CD14-positive monocyte (primary cell): Measurements from ENCODE around the gene KIR2DL3. TPM values are rescaled to one million over a fixed set of nuclear protein-coding genes. Genes with fewer than 3 reads are reported as not detected.

Source experiments
- DNase-seq, 3 donors: peaks; one replicate each; pipeline ENCODE4 v3.0.0-alpha.2; 2011 to 2022
- H2AFZ ChIP-seq: 2 replicates; pipeline ENCODE4 v1.6.0; 2012; ENCODE audit warnings: mild to moderate bottlenecking, low read depth, low read length, inconsistent platforms; ENCODE audit not compliant: insufficient read depth, poor library complexity, severe bottlenecking
- H3K27ac ChIP-seq, 2 donors: 1 replicate in 1 of 2; 2 replicates in 1 of 2; pipeline ENCODE4 v1.5.1; 2012 to 2013; ENCODE audit warnings: low read length in 2 of 2, control low read depth in 1 of 2, inconsistent platforms in 1 of 2, low read depth in 1 of 2, mild to moderate bottlenecking in 1 of 2
- H3K27me3 ChIP-seq, 2 donors: one replicate each; pipeline versions ENCODE4 v1.6.0 to v1.6.1; 2011 to 2013; ENCODE audit warnings: low read length in 2 of 2; ENCODE audit not compliant: control insufficient read depth in 2 of 2, insufficient read depth in 2 of 2
- H3K36me3 ChIP-seq, 2 donors: replicated peaks in 1 of 2; 1 replicate in 1 of 2; 2 replicates in 1 of 2; pipeline versions ENCODE4 v1.5.1 to v1.6.1; 2012 to 2013; ENCODE audit warnings: low read length in 2 of 2, control low read depth in 1 of 2, inconsistent platforms in 1 of 2, mild to moderate bottlenecking in 1 of 2; ENCODE audit not compliant: insufficient read depth in 2 of 2, control insufficient read depth in 1 of 2
- H3K4me1 ChIP-seq, 2 donors: 1 replicate in 1 of 2; 2 replicates in 1 of 2; pipeline versions ENCODE4 v1.5.1 to v1.6.1; 2012 to 2013; ENCODE audit warnings: low read length in 2 of 2, control low read depth in 1 of 2, inconsistent platforms in 1 of 2, mild to moderate bottlenecking in 1 of 2, moderate library complexity in 1 of 2; ENCODE audit not compliant: insufficient read depth in 2 of 2, control insufficient read depth in 1 of 2
- H3K4me2 ChIP-seq: replicated peaks from 2 replicates; pipeline ENCODE3; 2012; ENCODE audit warnings: low read length, moderate library complexity, mild to moderate bottlenecking; ENCODE audit not compliant: poor library complexity, severe bottlenecking; ENCODE audit errors: extremely low read depth
- H3K4me3 ChIP-seq, 3 experiments: fragments of 200-600 bp in 1 of 3; sonication (generic) in 1 of 3; replicated peaks in 1 of 3; 1 replicate in 2 of 3; 2 replicates in 1 of 3; pipeline ENCODE4 v1.5.1; 2011 to 2013; ENCODE audit warnings: low read length in 3 of 3, mild to moderate bottlenecking in 3 of 3, control low read depth in 2 of 3, low read depth in 2 of 3, inconsistent platforms in 1 of 3, moderate library complexity in 1 of 3
- H3K79me2 ChIP-seq: 2 replicates; pipeline ENCODE4 v1.6.0; 2012; ENCODE audit warnings: mild to moderate bottlenecking, control low read depth, inconsistent platforms, low read length, moderate library complexity; ENCODE audit not compliant: insufficient read depth
- H3K9ac ChIP-seq: 2 replicates; pipeline ENCODE4 v1.6.0; 2017; ENCODE audit warnings: low read length, mild to moderate bottlenecking; ENCODE audit not compliant: insufficient read depth, poor library complexity, severe bottlenecking
- H3K9me3 ChIP-seq, 2 donors: replicated peaks in 1 of 2; 1 replicate in 1 of 2; 2 replicates in 1 of 2; pipeline versions ENCODE4 v1.5.1 to v1.6.1; 2012 to 2013; ENCODE audit warnings: low read length in 2 of 2, control low read depth in 1 of 2; ENCODE audit not compliant: control insufficient read depth in 1 of 2, insufficient read depth in 1 of 2
- H4K20me1 ChIP-seq: 2 replicates; pipeline ENCODE4 v1.6.0; 2012; ENCODE audit warnings: mild to moderate bottlenecking, low read length, control low read depth, moderate library complexity; ENCODE audit not compliant: insufficient read depth
- H3K27ac Mint-ChIP-seq, 7 donors: one replicate each; pipeline ENCODE4 v1.8.0; 2020; ENCODE audit warnings: mild to moderate bottlenecking in 7 of 7, mixed read lengths in 7 of 7, moderate library complexity in 6 of 7, inconsistent platforms in 2 of 7
- H3K27me3 Mint-ChIP-seq, 3 donors: one replicate each; pipeline ENCODE4 v1.8.0; 2021 to 2022; ENCODE audit warnings: low read depth in 3 of 3, mild to moderate bottlenecking in 3 of 3, mixed read lengths in 3 of 3, moderate library complexity in 3 of 3, inconsistent platforms in 1 of 3
- H3K36me3 Mint-ChIP-seq, 2 donors: one replicate each; pipeline ENCODE4 v1.8.0; 2020; ENCODE audit warnings: mixed read lengths in 2 of 2, inconsistent platforms in 1 of 2, mild to moderate bottlenecking in 1 of 2
- H3K4me1 Mint-ChIP-seq: one replicate; pipeline ENCODE4 v1.8.0; 2020; ENCODE audit warnings: mild to moderate bottlenecking, mixed read lengths
- H3K4me3 Mint-ChIP-seq, 2 donors: one replicate each; pipeline ENCODE4 v1.8.0; 2020; ENCODE audit warnings: mild to moderate bottlenecking in 2 of 2, mixed read lengths in 2 of 2, moderate library complexity in 1 of 2
- H3K9me3 Mint-ChIP-seq, 7 donors: one replicate each; pipeline ENCODE4 v1.8.0; 2020 to 2022; ENCODE audit warnings: mixed read lengths in 7 of 7, mild to moderate bottlenecking in 6 of 7, moderate library complexity in 6 of 7, inconsistent platforms in 2 of 7
- WGBS: methylation state at CpG from one replicate; pipeline ENCODE4 v1.1.5; 2013; ENCODE audit warnings: missing lambda C conversion rate; ENCODE audit not compliant: insufficient coverage; 5-methylcytosine and 5-hydroxymethylcytosine counted together
- intact Hi-C, 2 donors: fragments of 100-400 bp; cut with micrococcal nuclease; formaldehyde crosslinking; loops; one replicate each; pipeline versions ENCODE4 v1.15.0 to v1.15.1; 2023
- polyA plus RNA-seq, 3 donors: library from polyadenylated mRNA; depleted of rRNA in 1 of 3; unstranded in 2 of 3; stranded (reverse) in 1 of 3; fragments of 300-500 nt in 2 of 3; fragments of >200 nt in 1 of 3; fragmentation: Illumina TruSeq in 2 of 3; gene quantifications; 1 replicate in 2 of 3; 2 replicates in 1 of 3; pipeline ENCODE4 v1.2.3, GENCODE V29; 2012 to 2021
- small RNA-seq: library from RNA; depleted of rRNA; stranded (forward); fragments of <200 nt; gene quantifications from one replicate; pipeline ENCODE3, GENCODE V24; 2012; ENCODE audit warnings: low read depth; ENCODE audit not compliant: insufficient read length
- TF ChIP-seq, protein P1 (sequence below): fragments of 200-600 bp; IDR thresholded peaks from one replicate; pipeline ENCODE4 v1.8.0; 2022; ENCODE audit warnings: antibody characterized with exemption, mild to moderate bottlenecking

KIR2DL3 gene
- polyA plus RNA-seq, 3 donors: 0.07 TPM; not detected in 2

DNA sequence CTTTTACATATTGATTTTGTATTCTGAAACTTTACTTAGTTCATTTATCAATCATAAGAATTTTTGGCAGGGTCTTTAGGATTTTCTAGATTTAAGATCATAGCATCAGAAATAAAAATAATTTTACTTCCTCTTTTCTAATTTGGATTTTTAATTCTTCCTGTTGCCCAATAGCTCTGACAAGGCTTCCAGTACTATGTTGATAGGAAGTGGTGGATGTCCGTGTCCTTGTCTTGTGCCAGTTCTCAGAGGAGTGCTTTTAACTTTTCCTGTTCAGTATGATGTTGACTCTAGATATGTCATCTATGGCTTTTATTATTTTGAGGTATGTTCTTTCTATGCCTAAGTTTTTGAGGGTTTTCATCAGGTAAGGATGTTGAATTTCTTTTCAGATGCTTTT lies 57.4 kb downstream of the KIR2DL3 start:
- H3K27ac Mint-ChIP-seq: peak overlapping the region in 6 of 7 donors; percentile 91 to 95 (median 92)
- H3K4me3 Mint-ChIP-seq: peak overlapping the region in 1 of 2 donors; percentile 50
- H3K36me3 Mint-ChIP-seq: peaks cover 0 to 1% of the 10 kb centered on the region in 2 donors
- no peaks in the 10 kb centered on the region for H3K9me3 ChIP-seq
- H3K36me3 ChIP-seq: no peaks in the 10 kb centered on the region
- H3K27me3 Mint-ChIP-seq: peaks cover 0 to 4% (median 4%) of the 10 kb centered on the region in 3 donors
- H3K79me2 ChIP-seq: no peaks in the 10 kb centered on the region
- H3K27ac ChIP-seq: peak overlapping the region in 1 of 2 donors; percentile 83
- H3K27me3 ChIP-seq: no peaks in the 10 kb centered on the region
- intact Hi-C loops: loop anchor here in 1 of 2 donors (10.0 kb wide), 1 partner anchor 79 kb away; the partner anchor contains the start of gene FCAR
- H2AFZ ChIP-seq: no peak overlapping the region
- H3K4me2 ChIP-seq: peak overlapping the region; percentile 44
- peaks cover 11% of the 10 kb centered on the region for H3K4me1 Mint-ChIP-seq
- H3K4me3 ChIP-seq: peak overlapping the region in 1 of 3 experiments; percentile 22
- peaks cover 19 to 23% of the 10 kb centered on the region in 2 donors for H3K4me1 ChIP-seq
- 0% methylated on average over 1 of the region's 1 CpG for WGBS
- H3K9ac ChIP-seq: no peak overlapping the region
- H4K20me1 ChIP-seq: no peaks in the 10 kb centered on the region
- peaks cover 0 to 3% (median 0%) of the 10 kb centered on the region in 7 donors for H3K9me3 Mint-ChIP-seq
- TF ChIP-seq, protein P1, sequence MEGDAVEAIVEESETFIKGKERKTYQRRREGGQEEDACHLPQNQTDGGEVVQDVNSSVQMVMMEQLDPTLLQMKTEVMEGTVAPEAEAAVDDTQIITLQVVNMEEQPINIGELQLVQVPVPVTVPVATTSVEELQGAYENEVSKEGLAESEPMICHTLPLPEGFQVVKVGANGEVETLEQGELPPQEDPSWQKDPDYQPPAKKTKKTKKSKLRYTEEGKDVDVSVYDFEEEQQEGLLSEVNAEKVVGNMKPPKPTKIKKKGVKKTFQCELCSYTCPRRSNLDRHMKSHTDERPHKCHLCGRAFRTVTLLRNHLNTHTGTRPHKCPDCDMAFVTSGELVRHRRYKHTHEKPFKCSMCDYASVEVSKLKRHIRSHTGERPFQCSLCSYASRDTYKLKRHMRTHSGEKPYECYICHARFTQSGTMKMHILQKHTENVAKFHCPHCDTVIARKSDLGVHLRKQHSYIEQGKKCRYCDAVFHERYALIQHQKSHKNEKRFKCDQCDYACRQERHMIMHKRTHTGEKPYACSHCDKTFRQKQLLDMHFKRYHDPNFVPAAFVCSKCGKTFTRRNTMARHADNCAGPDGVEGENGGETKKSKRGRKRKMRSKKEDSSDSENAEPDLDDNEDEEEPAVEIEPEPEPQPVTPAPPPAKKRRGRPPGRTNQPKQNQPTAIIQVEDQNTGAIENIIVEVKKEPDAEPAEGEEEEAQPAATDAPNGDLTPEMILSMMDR: no peak
- peak; percentile 71 to 88 (median 86) for DNase-seq

Small RNAs within 50 kb of the gene (small RNA-seq; reads per million reads assigned to genes)
- gene AC245128.2 (not detected), gene KIR3DP1 (not detected)

Other genes with a start within 250 kb of the KIR2DL3 start
- under 1 TPM in 1 of 3 donors, not detected in 2; 0.38 TPM for gene LAIR2, start 235.7 kb upstream of the KIR2DL3 start, polyA plus RNA-seq
- gene LILRA2, start 164.7 kb upstream of the KIR2DL3 start, polyA plus RNA-seq: 100 to 1,000 TPM; 333 to 451 (median 377) TPM
- 100 to 1,000 TPM in 2 of 3 donors, 10 to 100 TPM in 1; 88.5 to 151 (median 141) TPM for gene LILRA1, start 144.9 kb upstream of the KIR2DL3 start, polyA plus RNA-seq
- gene LILRB1, start 108.0 kb upstream of the KIR2DL3 start, polyA plus RNA-seq: 100 to 1,000 TPM in 1 of 3 donors, 10 to 100 TPM in 2; 27.2 to 317 (median 60.6) TPM
- 100 to 1,000 TPM in 1 of 3 donors, 10 to 100 TPM in 2; 35.8 to 102 (median 58.0) TPM for gene LILRB4, start 75.5 kb upstream of the KIR2DL3 start, polyA plus RNA-seq
- not detected for gene KIR3DL3, start 14.1 kb upstream of the KIR2DL3 start, polyA plus RNA-seq
- gene KIR2DL1, start 31.3 kb downstream of the KIR2DL3 start, polyA plus RNA-seq: not detected
- gene KIR2DL4, start 65.1 kb downstream of the KIR2DL3 start, polyA plus RNA-seq: under 1 TPM; 0.12 to 0.17 (median 0.14) TPM
- under 1 TPM in 1 of 3 donors, not detected in 2; 0.15 TPM for gene KIR3DL1, start 78.0 kb downstream of the KIR2DL3 start, polyA plus RNA-seq
- gene KIR2DS4, start 94.2 kb downstream of the KIR2DL3 start, polyA plus RNA-seq: not detected
- under 1 TPM in 2 of 3 donors, not detected in 1; 0.04 to 0.15 TPM for gene KIR3DL2, start 111.9 kb downstream of the KIR2DL3 start, polyA plus RNA-seq
- 100 to 1,000 TPM; 147 to 239 (median 173) TPM for gene FCAR, start 135.7 kb downstream of the KIR2DL3 start, polyA plus RNA-seq
- gene NCR1, start 167.6 kb downstream of the KIR2DL3 start, polyA plus RNA-seq: under 1 TPM in 2 of 3 donors, not detected in 1; 0.20 to 0.43 TPM
- gene NLRP7, start 209.0 kb downstream of the KIR2DL3 start, polyA plus RNA-seq: not detected
- under 1 TPM; 0.24 to 0.91 (median 0.61) TPM for gene NLRP2, start 227.9 kb downstream of the KIR2DL3 start, polyA plus RNA-seq